GM12874 (cell line): ENCODE data around the gene ARL17A.
"Not testable (repeated sequence)": the region's sequence is repeated elsewhere in the genome, so short reads cannot be mapped to it uniquely, and the experiment has no call there.

ENCODE experiments used
- TF ChIP-seq, protein P1 (sequence below): IDR thresholded peaks from 2 replicates; pipeline ENCODE4 v1.5.1; 2011; ENCODE audit warnings: low read depth, mild to moderate bottlenecking, control low read depth, low read length, moderate library complexity; ENCODE audit not compliant: insufficient read depth

The ARL17A gene

DNA sequence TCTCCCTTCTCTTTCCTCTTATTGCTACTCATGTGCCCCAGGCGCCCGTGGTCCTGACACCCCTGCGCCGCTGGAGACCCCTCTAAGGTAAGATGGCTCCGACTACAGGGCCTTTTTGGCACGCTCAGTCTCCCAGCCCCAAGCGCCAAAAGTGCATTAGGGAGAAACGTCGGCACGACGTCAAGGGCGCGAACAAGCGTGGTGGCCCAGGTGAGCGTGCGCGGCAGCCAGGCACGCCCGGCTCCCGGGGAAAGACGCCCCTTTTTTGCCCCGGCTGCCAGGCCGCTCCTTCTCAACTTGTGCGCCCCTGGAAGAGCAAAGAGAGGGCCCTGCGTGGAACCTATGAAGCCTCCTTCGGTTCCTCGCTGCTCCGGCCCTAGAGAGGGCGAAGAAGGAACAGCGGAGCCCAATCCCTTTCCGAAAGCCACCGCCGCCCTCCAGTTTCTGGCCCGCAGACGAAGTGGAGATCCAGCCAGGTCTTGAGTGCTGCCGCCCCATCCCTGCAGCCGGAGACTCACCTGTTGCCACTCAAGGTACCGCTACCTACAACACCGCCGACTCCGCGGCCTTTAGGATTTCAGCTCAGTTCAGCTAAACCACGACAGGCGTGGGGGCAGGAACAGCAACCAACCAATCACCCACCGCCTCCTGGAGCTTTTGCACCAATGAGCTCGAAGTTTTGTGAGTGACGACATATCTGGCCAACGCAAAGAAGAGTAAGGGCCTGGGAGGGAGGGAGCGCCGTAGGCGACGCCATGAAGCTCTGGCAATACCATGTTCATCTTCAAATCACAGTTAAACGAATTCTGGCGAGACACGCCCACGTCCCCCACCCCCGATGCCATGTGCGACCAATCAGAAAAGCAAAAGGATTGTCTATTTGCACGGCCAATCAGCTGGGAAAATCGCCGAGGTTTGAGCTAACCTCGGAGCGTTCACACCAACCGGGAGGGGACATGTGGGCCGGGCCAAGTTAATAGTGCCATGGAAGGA, at the start of gene ARL17A:
Gene ARL17A, minus strand, starts transcription at position 609 of the 993 bp plus-strand sequence. CDS start 3,369 bp downstream, outside the sequence.
- TF ChIP-seq, protein P1, sequence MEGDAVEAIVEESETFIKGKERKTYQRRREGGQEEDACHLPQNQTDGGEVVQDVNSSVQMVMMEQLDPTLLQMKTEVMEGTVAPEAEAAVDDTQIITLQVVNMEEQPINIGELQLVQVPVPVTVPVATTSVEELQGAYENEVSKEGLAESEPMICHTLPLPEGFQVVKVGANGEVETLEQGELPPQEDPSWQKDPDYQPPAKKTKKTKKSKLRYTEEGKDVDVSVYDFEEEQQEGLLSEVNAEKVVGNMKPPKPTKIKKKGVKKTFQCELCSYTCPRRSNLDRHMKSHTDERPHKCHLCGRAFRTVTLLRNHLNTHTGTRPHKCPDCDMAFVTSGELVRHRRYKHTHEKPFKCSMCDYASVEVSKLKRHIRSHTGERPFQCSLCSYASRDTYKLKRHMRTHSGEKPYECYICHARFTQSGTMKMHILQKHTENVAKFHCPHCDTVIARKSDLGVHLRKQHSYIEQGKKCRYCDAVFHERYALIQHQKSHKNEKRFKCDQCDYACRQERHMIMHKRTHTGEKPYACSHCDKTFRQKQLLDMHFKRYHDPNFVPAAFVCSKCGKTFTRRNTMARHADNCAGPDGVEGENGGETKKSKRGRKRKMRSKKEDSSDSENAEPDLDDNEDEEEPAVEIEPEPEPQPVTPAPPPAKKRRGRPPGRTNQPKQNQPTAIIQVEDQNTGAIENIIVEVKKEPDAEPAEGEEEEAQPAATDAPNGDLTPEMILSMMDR: not testable (repeated sequence)

GRCh38 chr17:46590157-46591146, 11.0 kb upstream of the ARL17A start, which contains the start of gene NSF:
NSF (plus strand) TSS chr17:46590669; CDS start chr17:46590776, 107 bp downstream.
- TF ChIP-seq, protein P1: not testable (repeated sequence)

GRCh38 chr17:46512168-46512567, 67.3 kb downstream of the ARL17A start, which contains the start of gene LRRC37A2:
LRRC37A2 (plus strand) TSS chr17:46512468; CDS start chr17:46512713, 245 bp downstream.
- TF ChIP-seq, protein P1: not testable (repeated sequence)
